ENCODE results near the gene C15orf61. TPM values are rescaled to one million over a fixed set of nuclear protein-coding genes. Genes with fewer than 3 reads are reported as not detected.

C15orf61 gene
- total and polyA plus RNA-seq, 2 donors (not counting 1 experiment from before 2014, with no cell fraction given) = 6.1 to 6.3 TPM

DNA sequence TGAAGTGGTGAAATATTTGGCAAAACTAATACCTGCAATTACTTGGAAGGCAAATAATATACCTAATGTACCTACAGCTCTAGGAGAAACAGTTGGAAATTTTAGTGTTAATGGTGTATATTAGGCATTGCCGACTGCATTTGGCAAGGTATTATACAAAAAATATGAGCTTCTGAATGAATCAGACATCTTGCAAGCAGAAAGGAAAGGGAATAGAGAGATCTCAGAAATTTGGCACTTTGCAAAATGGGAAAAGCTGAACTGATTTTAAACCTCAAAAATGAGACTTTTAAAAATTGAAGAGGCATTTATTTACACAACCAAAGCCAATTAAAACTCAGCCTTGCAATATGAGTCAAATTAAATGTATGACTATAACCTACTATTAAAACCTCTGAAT is 40.2 kb upstream of the C15orf61 start:
- H2AFZ ChIP-seq (ENCODE audit: insufficient read depth, low read depth, low read length, poor library complexity, severe bottlenecking) = no peak overlapping the region
- H3K4me2 ChIP-seq (replicated peaks; ENCODE audit: low read depth, low read length, poor library complexity, severe bottlenecking) = no peak overlapping the region
- TF ChIP-seq, protein P1, sequence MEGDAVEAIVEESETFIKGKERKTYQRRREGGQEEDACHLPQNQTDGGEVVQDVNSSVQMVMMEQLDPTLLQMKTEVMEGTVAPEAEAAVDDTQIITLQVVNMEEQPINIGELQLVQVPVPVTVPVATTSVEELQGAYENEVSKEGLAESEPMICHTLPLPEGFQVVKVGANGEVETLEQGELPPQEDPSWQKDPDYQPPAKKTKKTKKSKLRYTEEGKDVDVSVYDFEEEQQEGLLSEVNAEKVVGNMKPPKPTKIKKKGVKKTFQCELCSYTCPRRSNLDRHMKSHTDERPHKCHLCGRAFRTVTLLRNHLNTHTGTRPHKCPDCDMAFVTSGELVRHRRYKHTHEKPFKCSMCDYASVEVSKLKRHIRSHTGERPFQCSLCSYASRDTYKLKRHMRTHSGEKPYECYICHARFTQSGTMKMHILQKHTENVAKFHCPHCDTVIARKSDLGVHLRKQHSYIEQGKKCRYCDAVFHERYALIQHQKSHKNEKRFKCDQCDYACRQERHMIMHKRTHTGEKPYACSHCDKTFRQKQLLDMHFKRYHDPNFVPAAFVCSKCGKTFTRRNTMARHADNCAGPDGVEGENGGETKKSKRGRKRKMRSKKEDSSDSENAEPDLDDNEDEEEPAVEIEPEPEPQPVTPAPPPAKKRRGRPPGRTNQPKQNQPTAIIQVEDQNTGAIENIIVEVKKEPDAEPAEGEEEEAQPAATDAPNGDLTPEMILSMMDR (IDR thresholded peaks at IDR 0.05) = no peak
- no peak for TF ChIP-seq EZH2 (IDR thresholded peaks at IDR 0.05; ENCODE audit: borderline replicate concordance, insufficient read depth, low read depth, low read length, poor library complexity, severe bottlenecking)
- CTCF ChIA-PET = interaction anchor here (0.8 kb wide), 1 partner anchor 9 kb away, joined by 3 read pairs; no protein-coding TSS in a partner anchor
- H3K9me3 ChIP-seq (ENCODE audit: control extremely low read depth in 1 of 3, control insufficient read depth in 2 of 3, insufficient read depth in 1 of 3, low read length in 2 of 3) = peaks cover 0 to 3% (median 0%) of the 10 kb centered on the region in 3 donors
- no peaks in the 10 kb centered on the region for H3K79me2 ChIP-seq (ENCODE audit: control insufficient read depth, insufficient read depth, low read length)
- POLR2A ChIA-PET = no interaction called here
- no peak overlapping the region for H3K27ac ChIP-seq (ENCODE audit: low read length in 2 of 2)
- ATAC-seq (ENCODE audit: low read depth) = no peak
- no peaks in the 10 kb centered on the region for H4K20me1 ChIP-seq (ENCODE audit: control insufficient read depth, insufficient read depth, low read length, poor library complexity, severe bottlenecking)
- Mint-ChIP-seq H3K9me3 (ENCODE audit: insufficient read depth) (peaks cover 3% of the 10 kb centered on the region), H3K27me3 (peaks cover 3% of the 10 kb centered on the region), H3K4me3 (no peak overlapping the region), H3K27ac (no peak overlapping the region), H3K4me1 (no peaks in the 10 kb centered on the region)
- WGBS (ENCODE audit: insufficient coverage) = no CpG with 5 or more reads among the region's 1 CpG
- H3K4me3 ChIP-seq (ENCODE audit: control extremely low read depth in 1 of 5, extremely low read depth in 1 of 5, insufficient read depth in 1 of 5, low read depth in 2 of 5, low read length in 4 of 5) = no peak overlapping the region
- intact Hi-C loops (cut with micrococcal nuclease) = no loop called here
- no peaks in the 10 kb centered on the region for H3K4me1 ChIP-seq (ENCODE audit: control insufficient read depth in 2 of 2, insufficient read depth in 2 of 2, low read length in 2 of 2)
- DNase-seq = no peak
- H3K27me3 ChIP-seq (replicated peaks in 1 of 4; ENCODE audit: control extremely low read depth in 1 of 4, control insufficient read depth in 3 of 4, insufficient read depth in 4 of 4, low read length in 3 of 4) = no peaks in the 10 kb centered on the region
- H3K36me3 ChIP-seq (replicated peaks in 1 of 2; ENCODE audit: control extremely low read depth in 1 of 2, control insufficient read depth in 1 of 2, extremely low read depth in 1 of 2, insufficient read depth in 2 of 2, low read length in 1 of 2) = no peaks in the 10 kb centered on the region
- H3K9ac ChIP-seq (ENCODE audit: low read length) = no peak overlapping the region

DNA sequence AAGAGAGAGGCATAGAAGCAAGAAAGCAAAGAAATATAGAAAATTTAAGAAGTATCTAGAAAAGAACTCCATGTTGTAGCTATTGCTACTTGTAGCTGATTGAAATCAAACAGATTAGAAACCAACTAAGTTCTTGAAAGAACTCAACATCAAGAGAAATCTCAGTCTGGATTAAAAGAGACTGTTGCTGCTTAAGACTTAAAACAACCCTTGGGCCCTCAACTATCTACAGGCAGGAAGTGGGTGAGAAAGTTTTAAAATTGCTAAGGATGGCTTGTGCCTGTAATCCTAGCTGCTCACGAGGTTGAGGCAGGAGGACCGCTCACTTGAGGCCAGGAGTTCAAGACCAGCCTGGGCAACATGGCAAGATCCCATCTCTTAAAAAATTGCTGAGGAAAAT is 39.3 kb upstream of the C15orf61 start:
- Histone ChIP-seq H3K4me2 (replicated peaks; ENCODE audit: low read depth, low read length, poor library complexity, severe bottlenecking) (no peak overlapping the region), H3K9ac (ENCODE audit: low read length) (no peak overlapping the region), H3K36me3 (replicated peaks in 1 of 2; ENCODE audit: control extremely low read depth in 1 of 2, control insufficient read depth in 1 of 2, extremely low read depth in 1 of 2, insufficient read depth in 2 of 2, low read length in 1 of 2) (no peaks in the 10 kb centered on the region), H3K27ac (ENCODE audit: low read length in 2 of 2) (no peak overlapping the region), H3K79me2 (ENCODE audit: control insufficient read depth, insufficient read depth, low read length) (no peaks in the 10 kb centered on the region), H3K4me3 (ENCODE audit: control extremely low read depth in 1 of 5, extremely low read depth in 1 of 5, insufficient read depth in 1 of 5, low read depth in 2 of 5, low read length in 4 of 5) (no peak overlapping the region), H3K27me3 (replicated peaks in 1 of 4; ENCODE audit: control extremely low read depth in 1 of 4, control insufficient read depth in 3 of 4, insufficient read depth in 4 of 4, low read length in 3 of 4) (no peaks in the 10 kb centered on the region), H3K4me1 (ENCODE audit: control insufficient read depth in 2 of 2, insufficient read depth in 2 of 2, low read length in 2 of 2) (no peaks in the 10 kb centered on the region), H2AFZ (ENCODE audit: insufficient read depth, low read depth, low read length, poor library complexity, severe bottlenecking) (no peak overlapping the region), H4K20me1 (ENCODE audit: control insufficient read depth, insufficient read depth, low read length, poor library complexity, severe bottlenecking) (no peaks in the 10 kb centered on the region), H3K9me3 (ENCODE audit: control extremely low read depth in 1 of 3, control insufficient read depth in 2 of 3, insufficient read depth in 1 of 3, low read length in 2 of 3) (peaks cover 0 to 5% (median 0%) of the 10 kb centered on the region in 3 donors)
- intact Hi-C loops (cut with micrococcal nuclease) = no loop called here
- CTCF ChIA-PET = no interaction called here
- H3K4me1 Mint-ChIP-seq = no peaks in the 10 kb centered on the region
- WGBS (ENCODE audit: insufficient coverage) = no CpG with 5 or more reads among the region's 2 CpGs
- H3K9me3 Mint-ChIP-seq (ENCODE audit: insufficient read depth) = peaks cover 3% of the 10 kb centered on the region
- TF ChIP-seq, protein P1 (IDR thresholded peaks at IDR 0.05) = no peak
- no peak for TF ChIP-seq EZH2 (IDR thresholded peaks at IDR 0.05; ENCODE audit: borderline replicate concordance, insufficient read depth, low read depth, low read length, poor library complexity, severe bottlenecking)
- peaks cover 3% of the 10 kb centered on the region for H3K27me3 Mint-ChIP-seq
- DNase-seq = no peak
- no peak overlapping the region for H3K27ac Mint-ChIP-seq
- POLR2A ChIA-PET = no interaction called here
- H3K4me3 Mint-ChIP-seq = no peak overlapping the region
- ATAC-seq (ENCODE audit: low read depth) = no peak

All from B cell (primary cell).